ENCODE data around the gene UMAD1. TPM values are rescaled to one million over a fixed set of nuclear protein-coding genes. Genes with fewer than 3 reads are reported as not detected.

The UMAD1 gene
- total RNA-seq, 4 donors from 2014 or later = 9.4 to 17.8 (median 12.1) TPM

DNA sequence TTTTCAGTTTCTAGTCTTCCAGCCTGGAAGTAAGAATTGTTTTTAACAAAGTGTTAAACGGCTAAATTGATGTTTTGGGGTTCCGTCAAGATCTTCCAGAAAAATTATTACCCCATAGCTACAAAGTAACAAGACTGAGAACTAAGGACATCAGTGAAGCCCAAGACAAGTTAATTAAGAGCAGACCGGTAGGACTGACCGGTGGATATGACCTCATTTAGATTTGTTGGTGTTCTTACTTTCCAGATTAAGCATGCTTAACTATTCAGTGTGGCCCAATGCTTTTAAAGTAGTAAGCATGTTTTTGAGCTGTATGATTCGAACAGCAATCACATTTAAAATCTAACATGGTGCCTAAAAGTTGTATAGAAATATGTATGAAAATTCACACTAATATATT, 151.0 kb downstream of the UMAD1 start:
- TF ChIP-seq, protein P1, sequence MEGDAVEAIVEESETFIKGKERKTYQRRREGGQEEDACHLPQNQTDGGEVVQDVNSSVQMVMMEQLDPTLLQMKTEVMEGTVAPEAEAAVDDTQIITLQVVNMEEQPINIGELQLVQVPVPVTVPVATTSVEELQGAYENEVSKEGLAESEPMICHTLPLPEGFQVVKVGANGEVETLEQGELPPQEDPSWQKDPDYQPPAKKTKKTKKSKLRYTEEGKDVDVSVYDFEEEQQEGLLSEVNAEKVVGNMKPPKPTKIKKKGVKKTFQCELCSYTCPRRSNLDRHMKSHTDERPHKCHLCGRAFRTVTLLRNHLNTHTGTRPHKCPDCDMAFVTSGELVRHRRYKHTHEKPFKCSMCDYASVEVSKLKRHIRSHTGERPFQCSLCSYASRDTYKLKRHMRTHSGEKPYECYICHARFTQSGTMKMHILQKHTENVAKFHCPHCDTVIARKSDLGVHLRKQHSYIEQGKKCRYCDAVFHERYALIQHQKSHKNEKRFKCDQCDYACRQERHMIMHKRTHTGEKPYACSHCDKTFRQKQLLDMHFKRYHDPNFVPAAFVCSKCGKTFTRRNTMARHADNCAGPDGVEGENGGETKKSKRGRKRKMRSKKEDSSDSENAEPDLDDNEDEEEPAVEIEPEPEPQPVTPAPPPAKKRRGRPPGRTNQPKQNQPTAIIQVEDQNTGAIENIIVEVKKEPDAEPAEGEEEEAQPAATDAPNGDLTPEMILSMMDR (IDR thresholded peaks at IDR 0.05; ENCODE audit: low read depth) = no peak

GRCh38 chr7:7792056-7792455, 151.5 kb downstream of the UMAD1 start:
- TF ChIP-seq, protein P1 (IDR thresholded peaks at IDR 0.05; ENCODE audit: low read depth) = no peak

DNA sequence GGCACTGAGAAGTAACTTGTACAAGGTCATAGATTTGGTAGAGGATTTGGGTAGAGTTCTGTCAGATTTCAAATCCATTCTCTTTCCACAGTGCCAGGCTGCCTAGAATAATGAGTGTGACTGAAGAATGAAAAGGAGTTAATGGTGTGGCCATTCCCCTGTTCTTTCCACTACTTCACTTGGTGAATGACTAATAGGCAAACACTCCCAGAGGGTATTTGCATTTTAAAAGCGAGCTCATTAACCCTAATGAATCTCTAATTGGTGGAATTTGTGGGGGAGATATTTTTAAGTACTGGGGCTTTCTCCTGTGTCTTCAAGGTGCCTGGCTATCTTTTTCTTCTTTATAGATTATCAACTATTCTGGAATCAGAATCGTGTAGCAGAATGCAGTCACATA, 152.7 kb downstream of the UMAD1 start:
- TF ChIP-seq, protein P1 (IDR thresholded peaks at IDR 0.05; ENCODE audit: low read depth) = no peak

DNA sequence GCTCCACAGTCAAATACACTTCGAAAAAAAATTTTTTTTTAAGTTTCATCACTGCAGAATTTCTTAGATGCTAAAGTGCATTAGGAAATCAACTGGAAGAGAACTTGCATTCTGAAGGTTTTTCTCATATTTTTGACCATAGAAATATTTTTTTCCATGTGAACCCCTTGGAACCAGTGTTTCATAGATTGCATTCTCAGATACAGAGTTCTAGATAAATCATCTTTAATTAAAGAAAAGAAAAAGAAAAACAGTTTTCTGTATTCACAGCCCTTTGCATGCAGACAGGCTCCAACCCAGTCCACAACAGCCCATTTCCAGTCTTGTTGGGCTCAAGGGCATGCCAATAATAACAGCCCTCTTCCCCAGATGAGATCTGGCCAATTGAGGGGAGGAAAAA, 153.4 kb downstream of the UMAD1 start:
- TF ChIP-seq, protein P1 (IDR thresholded peaks at IDR 0.05; ENCODE audit: low read depth) = no peak

DNA sequence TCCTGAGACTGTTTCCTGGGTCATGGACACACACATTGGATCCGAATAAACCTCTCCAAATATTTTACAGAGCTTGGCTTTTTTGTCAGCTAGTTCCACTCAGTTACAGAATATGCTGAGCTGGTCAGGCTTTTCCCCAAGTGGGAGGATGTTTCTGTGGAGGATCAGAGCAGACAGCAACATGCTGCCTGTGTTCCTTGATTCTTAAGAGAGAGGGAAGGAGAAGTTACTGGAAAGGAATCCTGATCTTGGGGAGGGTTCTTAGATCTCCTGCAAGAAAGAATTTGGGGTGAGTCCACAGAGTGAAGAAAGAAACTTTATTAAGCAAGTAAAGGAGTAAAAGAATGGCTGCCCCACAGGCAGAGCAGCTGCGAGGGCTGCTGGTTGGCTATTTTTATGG, 154.7 kb downstream of the UMAD1 start:
- TF ChIP-seq, protein P1 (IDR thresholded peaks at IDR 0.05; ENCODE audit: low read depth) = no peak

- TF ChIP-seq, protein P1 (IDR thresholded peaks at IDR 0.05; ENCODE audit: low read depth) = no peak
These were observed 155.1 kb downstream of the UMAD1 start for GRCh38 chr7:7795630-7796121.

- TF ChIP-seq, protein P1 (IDR thresholded peaks at IDR 0.05; ENCODE audit: low read depth) = no peak
These were observed 158.0 kb downstream of the UMAD1 start for GRCh38 chr7:7798510-7798909.
